IMR-90 (cell line): ENCODE data around the gene PASD1. TPM values are rescaled to one million over a fixed set of nuclear protein-coding genes. Genes with fewer than 3 reads are reported as not detected.

Experiments used
- ATAC-seq: fragments of 200-7000 bp; cut with Tn5 transposase; 2 replicates; pipeline ENCODE4 v1.9.1; 2020; ENCODE audit warnings: low read depth, mild to moderate bottlenecking, moderate library complexity
- BruUV-seq: library from RNA; stranded (reverse); fragments of 400-500 nt; replicated peaks from 2 replicates; lab custom pipeline; 2021; lab: Mats Ljungman, UMichigan
- CTCF ChIA-PET: fragments of 300-600 bp; formaldehyde crosslinking; extraction: SDS; loops from one replicate; lab custom pipeline; 2021; ENCODE audit warnings: antibody characterized with exemption; lab: Yijun Ruan, JAX
- POLR2A ChIA-PET: fragments of 300-600 bp; sonication (Branson Sonifier 250); formaldehyde crosslinking; loops from one replicate; lab custom pipeline; 2022; ENCODE audit warnings: antibody characterized with exemption; ENCODE audit not compliant: unreplicated experiment; lab: Charles Lee
- DNase-seq: peaks from one replicate; pipeline ENCODE4 v3.0.0; 2013
- H2AFZ ChIP-seq: replicated peaks from 2 replicates; pipeline ENCODE3; 2013; ENCODE audit warnings: low read length, mild to moderate bottlenecking; ENCODE audit not compliant: poor library complexity
- H2AK5ac ChIP-seq: 2 replicates; pipeline ENCODE4 v1.6.1; 2013; ENCODE audit warnings: low read depth, low read length, inconsistent platforms
- H2AK9ac ChIP-seq: replicated peaks from 2 replicates; pipeline ENCODE3; 2013; ENCODE audit warnings: mild to moderate bottlenecking, low read depth, low read length, moderate library complexity; ENCODE audit not compliant: poor library complexity
- H2BK120ac ChIP-seq: 2 replicates; pipeline ENCODE4 v1.6.1; 2013; ENCODE audit warnings: low read depth, low read length, inconsistent platforms
- H2BK15ac ChIP-seq: 3 replicates; pipeline ENCODE4 v1.6.1; 2013; ENCODE audit warnings: low read depth, low read length, inconsistent platforms
- H2BK20ac ChIP-seq: 2 replicates; pipeline ENCODE4 v1.6.1; 2013; ENCODE audit warnings: low read depth, mild to moderate bottlenecking, inconsistent platforms, low read length, moderate library complexity
- H2BK5ac ChIP-seq: 2 replicates; pipeline ENCODE4 v1.6.1; 2013; ENCODE audit warnings: mild to moderate bottlenecking, low read depth, low read length, inconsistent platforms; ENCODE audit not compliant: poor library complexity, severe bottlenecking
- H3K14ac ChIP-seq: replicated peaks from 2 replicates; pipeline ENCODE4 v1.6.1; 2013; ENCODE audit warnings: low read depth, low read length, inconsistent platforms
- H3K18ac ChIP-seq: 2 replicates; pipeline ENCODE4 v1.6.1; 2013; ENCODE audit warnings: low read depth, low read length, control low read depth
- H3K23ac ChIP-seq: 2 replicates; pipeline ENCODE4 v1.6.1; 2013; ENCODE audit warnings: low read depth, low read length, inconsistent platforms
- H3K27ac ChIP-seq: 2 replicates; pipeline ENCODE4 v1.5.1; 2013; ENCODE audit warnings: mild to moderate bottlenecking, control low read depth, low read length; ENCODE audit not compliant: insufficient read depth
- H3K27me3 ChIP-seq: 2 replicates; pipeline ENCODE4 v1.6.1; 2013; ENCODE audit warnings: low read length; ENCODE audit not compliant: control insufficient read depth, insufficient read depth
- H3K36me3 ChIP-seq: 2 replicates; pipeline ENCODE4 v1.6.1; 2013; ENCODE audit warnings: low read length, mixed read lengths; ENCODE audit not compliant: control insufficient read depth, insufficient read depth
- H3K4ac ChIP-seq: 2 replicates; pipeline ENCODE4 v1.6.1; 2013; ENCODE audit warnings: low read depth, low read length, inconsistent platforms
- H3K4me1 ChIP-seq: 2 replicates; pipeline ENCODE4 v1.6.1; 2013; ENCODE audit warnings: low read length, mixed read lengths; ENCODE audit not compliant: control insufficient read depth, insufficient read depth
- H3K4me2 ChIP-seq: 2 replicates; pipeline ENCODE4 v1.6.1; 2013; ENCODE audit warnings: low read depth, mild to moderate bottlenecking, control low read depth, low read length, moderate library complexity
- H3K4me3 ChIP-seq: 2 replicates; pipeline ENCODE4 v1.5.1; 2013; ENCODE audit warnings: low read depth, mild to moderate bottlenecking, control low read depth, low read length, moderate library complexity; ENCODE audit not compliant: insufficient read depth
- H3K56ac ChIP-seq: 2 replicates; pipeline ENCODE4 v1.6.1; 2013; ENCODE audit warnings: low read length, inconsistent platforms; ENCODE audit not compliant: insufficient read depth; ENCODE audit errors: extremely low read depth
- H3K79me1 ChIP-seq, 2 experiments: 2 replicates each; pipeline ENCODE4 v1.6.1; 2013; ENCODE audit warnings: low read length in 2 of 2, inconsistent platforms in 1 of 2, low read depth in 1 of 2
- H3K9ac ChIP-seq: 2 replicates; pipeline ENCODE4 v1.6.1; 2013; ENCODE audit warnings: low read depth, low read length, control low read depth
- H3K9me1 ChIP-seq: 2 replicates; pipeline ENCODE4 v1.6.1; 2013; ENCODE audit warnings: low read length, inconsistent platforms; ENCODE audit not compliant: insufficient read depth
- H3K9me3 ChIP-seq: 2 replicates; pipeline ENCODE4 v1.6.1; 2013; ENCODE audit warnings: low read length; ENCODE audit not compliant: control insufficient read depth, insufficient read depth
- H4K20me1 ChIP-seq: 2 replicates; pipeline ENCODE4 v1.6.1; 2013; ENCODE audit warnings: low read length, inconsistent platforms; ENCODE audit not compliant: insufficient read depth
- H4K5ac ChIP-seq: 2 replicates; pipeline ENCODE4 v1.6.1; 2013; ENCODE audit warnings: mild to moderate bottlenecking, low read depth, low read length, control low read depth
- H4K8ac ChIP-seq, 2 experiments: 2 replicates each; pipeline ENCODE4 v1.6.1; 2013; ENCODE audit warnings: low read depth in 2 of 2, low read length in 2 of 2, control low read depth in 1 of 2, inconsistent platforms in 1 of 2
- H4K91ac ChIP-seq: 2 replicates; pipeline ENCODE4 v1.6.1; 2013; ENCODE audit warnings: low read depth, low read length, inconsistent platforms; ENCODE audit not compliant: insufficient read depth
- FOS ChIP-seq: fragments of 150-350 bp; IDR thresholded peaks from 2 replicates; pipeline ENCODE4 v1.6.1; 2016; ENCODE audit warnings: low read depth, low read length
- MXI1 ChIP-seq: IDR thresholded peaks from 2 replicates; pipeline ENCODE4 v1.6.1; 2012; ENCODE audit warnings: low read depth, mild to moderate bottlenecking, low read length, moderate library complexity, borderline replicate concordance
- POLR2A ChIP-seq: IDR thresholded peaks from 2 replicates; pipeline ENCODE4 v1.6.1; 2012; ENCODE audit warnings: mild to moderate bottlenecking, low read depth, low read length
- RFX5 ChIP-seq: IDR thresholded peaks from 2 replicates; pipeline ENCODE4 v1.8.0; 2012; ENCODE audit warnings: low read depth, mild to moderate bottlenecking, low read length, moderate library complexity
- SMC3 ChIP-seq: fragments of 150-350 bp; IDR thresholded peaks from 2 replicates; pipeline ENCODE4 v1.6.1; 2016; ENCODE audit warnings: low read depth, mild to moderate bottlenecking, antibody characterized with exemption, low read length, moderate library complexity
- WGBS, 2 experiments: methylation state at CpG; one replicate each; pipeline versions ENCODE4 v1.1.5 to v1.1.7; 2013; ENCODE audit warnings: missing lambda C conversion rate in 2 of 2; ENCODE audit not compliant: insufficient read length in 1 of 2; ENCODE audit errors: extremely low coverage in 2 of 2; 5-methylcytosine and 5-hydroxymethylcytosine counted together
- dilution Hi-C: fragments of 300-500 bp; cut with HindIII; formaldehyde crosslinking; loops from one replicate; pipeline ENCODE4 v1.14.3; 2018; ENCODE audit warnings: low sequenced_read_pairs; ENCODE audit not compliant: unreplicated experiment
- in situ Hi-C: fragments of 300-500 bp; cut with MboI; formaldehyde crosslinking; loops from 3 replicates; pipeline ENCODE4 v1.14.3; 2019; ENCODE audit warnings: low sequenced_read_pairs, inconsistent platforms, mixed read lengths
- intact Hi-C: fragments of 100-400 bp; cut with micrococcal nuclease; formaldehyde crosslinking; loops from 2 replicates; pipeline ENCODE4 v1.10.0; 2022
- polyA plus RNA-seq, 3 experiments: library from polyadenylated mRNA; depleted of rRNA; stranded (reverse); fragments of >200 nt; gene quantifications; 2 replicates each; pipeline ENCODE4 v1.2.3, GENCODE V29; 2012; ENCODE audit warnings: low replicate concordance in 1 of 3
- total RNA-seq: library from RNA; depleted of rRNA; stranded (reverse); fragments of >200 nt; gene quantifications from 2 replicates; pipeline ENCODE4 v1.2.3, GENCODE V29; 2012
- TF ChIP-seq, protein P1 (sequence below): conservative IDR thresholded peaks from 2 replicates; pipeline ENCODE4 v1.5.1; 2012; ENCODE audit warnings: mild to moderate bottlenecking, low read depth, low read length, improper control_type of control experiment

PASD1 gene
- total and polyA plus RNA-seq, 2 of the 4 experiments (the other 2 are of a cell fraction) = not detected

DNA sequence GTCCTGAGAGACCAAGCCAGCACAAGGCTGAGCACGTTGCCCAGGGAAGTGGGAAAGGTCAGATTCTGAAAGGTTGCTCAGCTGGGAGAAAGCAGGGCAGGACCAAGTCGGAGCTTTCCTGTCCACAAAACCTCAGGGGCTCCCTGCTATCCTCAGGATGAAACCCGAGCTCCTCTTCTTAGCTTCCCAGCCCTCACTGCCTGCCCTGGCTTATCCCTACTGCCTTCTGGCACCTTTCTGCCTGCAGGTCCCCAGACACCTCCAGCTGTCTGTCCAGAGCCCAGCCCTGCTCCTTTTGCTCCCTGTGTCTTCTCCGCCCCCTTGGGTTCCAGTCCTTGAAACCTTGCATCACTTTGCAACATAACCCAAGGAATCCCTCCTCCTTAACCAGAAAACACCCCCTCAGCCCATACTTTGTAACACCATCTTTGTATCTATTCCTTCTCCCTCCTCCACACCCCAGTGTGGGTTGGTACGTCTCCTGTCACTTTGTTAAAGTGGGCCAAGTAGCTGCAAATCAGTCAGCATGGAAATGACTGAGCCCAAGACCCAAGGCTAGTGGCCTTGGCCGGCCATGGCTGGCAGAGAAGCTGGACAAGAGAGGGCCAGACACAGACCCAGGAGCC is 111.8 kb downstream of the PASD1 start:
- DNase-seq = no peak
- Histone ChIP-seq H3K23ac (no peak overlapping the region), H3K27me3 (no peaks in the 10 kb centered on the region), H2BK15ac (no peak overlapping the region), H3K9me1 (no peaks in the 10 kb centered on the region), H2BK120ac (no peak overlapping the region), H3K4ac (no peak overlapping the region), H3K36me3 (no peaks in the 10 kb centered on the region), H3K18ac (no peak overlapping the region), H3K56ac (no peak overlapping the region), H3K4me2 (no peak overlapping the region), H3K79me1 (no peaks in the 10 kb centered on the region), H2AK5ac (no peak overlapping the region), H4K91ac (no peak overlapping the region), H4K5ac (no peak overlapping the region), H2AFZ (no peak overlapping the region), H2BK5ac (no peak overlapping the region), H3K4me1 (no peaks in the 10 kb centered on the region), H3K4me3 (no peak overlapping the region), H2AK9ac (no peak overlapping the region), H3K9me3 (peaks cover 11% of the 10 kb centered on the region; the same call in 1 of the 2 replicates), H3K14ac (no peak overlapping the region), H4K20me1 (no peaks in the 10 kb centered on the region), H3K27ac (no peak overlapping the region), H3K9ac (no peak overlapping the region), H4K8ac (no peak overlapping the region), H2BK20ac (no peak overlapping the region)
- POLR2A ChIA-PET = interaction anchor here (0.7 kb wide), 1 partner anchor 511 kb away, joined by 4 read pairs; no protein-coding TSS in a partner anchor
- WGBS, 2 experiments = no CpG with 5 or more reads among the region's 6 CpGs
- BruUV-seq = no TSS peak
- CTCF ChIA-PET = no interaction called here
- no peak for ATAC-seq
- intact Hi-C loops (no loop called here), dilution Hi-C loops (no loop called here), in situ Hi-C loops (loop anchor here (25.0 kb wide), 1 partner anchor 513 kb away; no protein-coding TSS in a partner anchor)
- TF ChIP-seq SMC3 = no peak
- TF ChIP-seq, protein P1, sequence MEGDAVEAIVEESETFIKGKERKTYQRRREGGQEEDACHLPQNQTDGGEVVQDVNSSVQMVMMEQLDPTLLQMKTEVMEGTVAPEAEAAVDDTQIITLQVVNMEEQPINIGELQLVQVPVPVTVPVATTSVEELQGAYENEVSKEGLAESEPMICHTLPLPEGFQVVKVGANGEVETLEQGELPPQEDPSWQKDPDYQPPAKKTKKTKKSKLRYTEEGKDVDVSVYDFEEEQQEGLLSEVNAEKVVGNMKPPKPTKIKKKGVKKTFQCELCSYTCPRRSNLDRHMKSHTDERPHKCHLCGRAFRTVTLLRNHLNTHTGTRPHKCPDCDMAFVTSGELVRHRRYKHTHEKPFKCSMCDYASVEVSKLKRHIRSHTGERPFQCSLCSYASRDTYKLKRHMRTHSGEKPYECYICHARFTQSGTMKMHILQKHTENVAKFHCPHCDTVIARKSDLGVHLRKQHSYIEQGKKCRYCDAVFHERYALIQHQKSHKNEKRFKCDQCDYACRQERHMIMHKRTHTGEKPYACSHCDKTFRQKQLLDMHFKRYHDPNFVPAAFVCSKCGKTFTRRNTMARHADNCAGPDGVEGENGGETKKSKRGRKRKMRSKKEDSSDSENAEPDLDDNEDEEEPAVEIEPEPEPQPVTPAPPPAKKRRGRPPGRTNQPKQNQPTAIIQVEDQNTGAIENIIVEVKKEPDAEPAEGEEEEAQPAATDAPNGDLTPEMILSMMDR = no peak
- no peak for TF ChIP-seq RFX5
- TF ChIP-seq FOS = no peak
- TF ChIP-seq MXI1 = no peak
- no peak for TF ChIP-seq POLR2A
